DMS 273 (cell line): Measurements from ENCODE around the gene SSH3.

Experiments used
- DNase-seq: peaks from one replicate; lab custom pipeline; 2025; ENCODE audit not compliant: unreplicated experiment; lab: John Stamatoyannopoulos, UW

The SSH3 gene

GRCh38 chr11:67345247-67345919, 42.1 kb downstream of the SSH3 start:
- no peak for DNase-seq

GRCh38 chr11:67345920-67346819, 42.8 kb downstream of the SSH3 start:
- peak; percentile 46 for DNase-seq

GRCh38 chr11:67347964-67348749, 44.8 kb downstream of the SSH3 start:
- DNase-seq: peak; percentile 65

- no peak for DNase-seq
Observed at GRCh38 chr11:67349036-67349435, 45.7 kb downstream of the SSH3 start.

- DNase-seq: no peak
Observed at GRCh38 chr11:67349457-67349856, 46.1 kb downstream of the SSH3 start.

GRCh38 chr11:67349928-67350465, 46.7 kb downstream of the SSH3 start:
- DNase-seq: no peak

GRCh38 chr11:67351275-67352005, 48.1 kb downstream of the SSH3 start:
- DNase-seq: peak; percentile 64

- DNase-seq: peak; percentile 79
Observed at GRCh38 chr11:67352546-67353316, 49.4 kb downstream of the SSH3 start.

GRCh38 chr11:67353317-67354074, 50.2 kb downstream of the SSH3 start, which contains the start of gene POLD4:
Gene POLD4, minus strand, starts transcription at chr11:67353546. Its CDS starts 147 bp downstream, at chr11:67353399.
- peak; percentile 92 for DNase-seq

- DNase-seq: no peak
Observed at GRCh38 chr11:67354075-67355022, 51.0 kb downstream of the SSH3 start.

GRCh38 chr11:67355023-67355793, 51.9 kb downstream of the SSH3 start:
- DNase-seq: no peak

GRCh38 chr11:67355794-67356386, 52.6 kb downstream of the SSH3 start:
- no peak for DNase-seq

- DNase-seq: no peak
Observed at GRCh38 chr11:67356387-67356863, 53.1 kb downstream of the SSH3 start.

GRCh38 chr11:67356864-67357561, 53.7 kb downstream of the SSH3 start:
- peak; percentile 80 for DNase-seq

- no peak for DNase-seq
Observed at GRCh38 chr11:67357831-67358670, 54.7 kb downstream of the SSH3 start.
